Neural progenitor cell (in vitro differentiated cells): ENCODE data around the gene BEND7.

Experiments used
- CTCF ChIP-seq: fragments of 200-600 bp; sonication (generic); IDR thresholded peaks from 2 replicates; pipeline ENCODE4 v1.5.1; 2017; ENCODE audit warnings: antibody characterized with exemption, mild to moderate bottlenecking
- EZH2phosphoT487 ChIP-seq: fragments of 200-600 bp; sonication (generic); IDR thresholded peaks from 2 replicates; pipeline ENCODE4 v1.6.1; 2017; ENCODE audit warnings: antibody characterized with exemption

DNA sequence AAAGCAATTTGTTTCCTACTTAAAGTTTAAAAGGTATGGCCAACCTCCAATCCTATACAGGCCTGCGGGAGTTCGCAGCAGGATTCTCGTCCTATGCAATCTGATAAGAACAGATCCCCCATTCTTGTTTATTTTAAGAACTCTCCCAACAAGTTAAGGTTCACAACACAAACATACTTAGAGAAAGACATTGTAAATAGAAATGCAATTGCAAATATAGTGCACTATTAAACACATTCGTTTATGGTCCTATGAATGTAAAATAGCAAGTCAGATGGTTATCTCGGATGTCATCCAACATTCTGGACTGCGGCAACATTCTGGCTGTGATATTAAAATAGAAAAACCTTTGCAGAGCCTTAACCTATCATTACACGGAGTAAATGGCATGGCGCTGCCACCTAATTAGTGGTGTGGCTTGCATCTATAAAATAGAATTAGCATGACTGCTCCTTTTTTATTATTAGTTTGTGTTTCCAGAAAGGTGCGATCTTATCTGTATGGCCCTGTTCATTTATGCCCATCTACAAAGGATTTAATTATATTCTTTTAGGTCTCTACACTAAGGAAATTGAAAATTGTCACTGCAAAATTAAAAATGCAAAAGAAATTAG, 37.0 kb downstream of the BEND7 start:
- no peak for TF ChIP-seq CTCF
- no peak for TF ChIP-seq EZH2phosphoT487
